Gastroesophageal sphincter (tissue), 4 donors: ENCODE measurements around the gene WFDC2. TPM values are rescaled to one million over a fixed set of nuclear protein-coding genes. Genes with fewer than 3 reads are reported as not detected.

Experiments used
- ATAC-seq: fragments of 150-250 bp; one replicate; pipeline ENCODE4 v1.9.1; 2016; ENCODE audit warnings: mild to moderate bottlenecking, moderate library complexity
- H3K27ac ChIP-seq, 4 donors: fragments of 200-600 bp; sonication (generic) in 3 of 4; 1 replicate in 3 of 4; 2 replicates in 1 of 4; pipeline ENCODE4 v1.5.1; 2016 to 2019
- H3K27me3 ChIP-seq: fragments of 200-600 bp; sonication (generic); one replicate; pipeline ENCODE4 v1.5.1; 2019
- H3K36me3 ChIP-seq, 2 donors: fragments of 200-600 bp; sonication (generic); one replicate each; pipeline ENCODE4 v1.5.1; 2019; ENCODE audit warnings: control low read depth in 1 of 2
- H3K4me1 ChIP-seq, 3 donors: fragments of 200-600 bp; sonication (generic); 1 replicate in 2 of 3; 2 replicates in 1 of 3; pipeline ENCODE4 v1.5.1; 2016 to 2019; ENCODE audit warnings: control low read depth in 2 of 3
- H3K4me3 ChIP-seq, 2 donors: fragments of 200-600 bp; sonication (generic); one replicate each; pipeline ENCODE4 v1.5.1; 2019; ENCODE audit warnings: mild to moderate bottlenecking in 1 of 2, moderate library complexity in 1 of 2
- H3K9me3 ChIP-seq, 3 donors: fragments of 200-600 bp; sonication (generic); one replicate each; pipeline ENCODE4 v1.5.1; 2017 to 2019; ENCODE audit warnings: control low read depth in 2 of 3
- EP300 ChIP-seq: sonication (generic); formaldehyde crosslinking; IDR thresholded peaks from one replicate; pipeline ENCODE4 v1.6.1; 2017; ENCODE audit warnings: antibody characterized with exemption, mild to moderate bottlenecking
- POLR2A ChIP-seq, 2 donors: fragments of 450-650 bp; IDR thresholded peaks; one replicate each; pipeline ENCODE4 v1.6.1; 2017; ENCODE audit warnings: antibody characterized with exemption in 2 of 2, mild to moderate bottlenecking in 2 of 2, moderate library complexity in 1 of 2
- POLR2AphosphoS5 ChIP-seq: sonication (generic); formaldehyde crosslinking; IDR thresholded peaks from one replicate; pipeline ENCODE4 v1.6.1; 2017; ENCODE audit warnings: antibody characterized with exemption
- WGBS, 2 donors: methylation state at CpG; one replicate each; pipeline ENCODE4 v1.1.5; 2018; ENCODE audit warnings: low coverage in 1 of 2; 5-methylcytosine and 5-hydroxymethylcytosine counted together
- total RNA-seq, 4 donors: library from RNA; depleted of rRNA; stranded (reverse); fragments of >200 nt; gene quantifications; one replicate each; pipeline ENCODE4 v1.1.0, GENCODE V29; 2016
- TF ChIP-seq, protein P1 (sequence below), 4 experiments: fragments of 200-600 bp in 2 of 4; fragments of 450-650 bp in 2 of 4; sonication (generic) in 1 of 4; IDR thresholded peaks; one replicate each; pipeline ENCODE4 v1.5.1; 2017 to 2019; ENCODE audit warnings: antibody characterized with exemption in 4 of 4, mild to moderate bottlenecking in 2 of 4, moderate library complexity in 2 of 4

The WFDC2 gene
- total RNA-seq, 4 donors from 2014 or later: 7.0 to 21.9 (median 9.3) TPM; not detected in 1

DNA sequence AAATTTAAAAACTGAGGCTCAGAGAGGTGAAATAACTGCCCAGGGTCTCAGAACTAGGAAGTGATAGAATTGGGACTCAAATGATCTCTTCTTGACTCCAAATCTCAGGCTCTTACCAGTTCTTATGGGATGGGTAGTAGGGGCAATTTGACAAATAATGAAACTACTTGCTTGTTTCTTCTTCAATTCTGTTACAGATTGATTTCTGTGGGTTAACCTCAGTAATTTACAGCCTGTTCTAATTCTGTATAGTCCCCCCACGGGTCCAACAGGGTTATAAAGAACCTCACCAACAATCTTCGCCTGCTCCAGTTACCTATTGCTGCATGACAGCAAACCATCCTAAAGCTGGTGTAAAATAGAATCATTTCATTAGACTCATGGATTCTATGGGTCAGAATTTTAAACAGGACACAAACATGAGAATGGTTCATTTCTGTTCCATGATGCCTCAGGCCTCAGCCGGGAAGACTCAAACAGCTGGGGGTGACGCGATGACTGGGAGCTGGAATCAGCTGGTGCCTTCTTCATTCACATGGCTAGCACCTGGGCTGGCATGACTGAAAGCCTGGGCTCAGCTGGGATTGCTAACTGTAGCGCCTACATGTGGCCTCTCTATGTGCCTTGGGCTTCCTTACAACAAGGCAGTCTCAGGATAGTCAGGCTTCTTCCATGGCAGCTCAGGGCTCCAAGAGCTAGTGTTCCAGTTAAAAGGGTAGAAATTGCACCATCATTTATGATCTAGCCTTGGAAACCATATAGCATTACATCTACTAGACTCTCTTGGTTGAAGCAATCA lies 6.6 kb upstream of the WFDC2 start:
- WGBS, 2 donors: 67 to 81% methylated on average over 1 to 5 of the region's 6 CpGs
- Histone ChIP-seq H3K4me3 (no peak overlapping the region), H3K27me3 (peaks cover 13% of the 10 kb centered on the region), H3K9me3 (no peaks in the 10 kb centered on the region), H3K4me1 (no peaks in the 10 kb centered on the region), H3K36me3 (no peaks in the 10 kb centered on the region), H3K27ac (no peak overlapping the region)
- TF ChIP-seq, protein P1, sequence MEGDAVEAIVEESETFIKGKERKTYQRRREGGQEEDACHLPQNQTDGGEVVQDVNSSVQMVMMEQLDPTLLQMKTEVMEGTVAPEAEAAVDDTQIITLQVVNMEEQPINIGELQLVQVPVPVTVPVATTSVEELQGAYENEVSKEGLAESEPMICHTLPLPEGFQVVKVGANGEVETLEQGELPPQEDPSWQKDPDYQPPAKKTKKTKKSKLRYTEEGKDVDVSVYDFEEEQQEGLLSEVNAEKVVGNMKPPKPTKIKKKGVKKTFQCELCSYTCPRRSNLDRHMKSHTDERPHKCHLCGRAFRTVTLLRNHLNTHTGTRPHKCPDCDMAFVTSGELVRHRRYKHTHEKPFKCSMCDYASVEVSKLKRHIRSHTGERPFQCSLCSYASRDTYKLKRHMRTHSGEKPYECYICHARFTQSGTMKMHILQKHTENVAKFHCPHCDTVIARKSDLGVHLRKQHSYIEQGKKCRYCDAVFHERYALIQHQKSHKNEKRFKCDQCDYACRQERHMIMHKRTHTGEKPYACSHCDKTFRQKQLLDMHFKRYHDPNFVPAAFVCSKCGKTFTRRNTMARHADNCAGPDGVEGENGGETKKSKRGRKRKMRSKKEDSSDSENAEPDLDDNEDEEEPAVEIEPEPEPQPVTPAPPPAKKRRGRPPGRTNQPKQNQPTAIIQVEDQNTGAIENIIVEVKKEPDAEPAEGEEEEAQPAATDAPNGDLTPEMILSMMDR (IDR thresholded peaks at IDR 0.05): no peak
- TF ChIP-seq POLR2AphosphoS5 (no peak), POLR2A (IDR thresholded peaks at IDR 0.05) (no peak), EP300 (no peak)
- no peak for ATAC-seq

DNA sequence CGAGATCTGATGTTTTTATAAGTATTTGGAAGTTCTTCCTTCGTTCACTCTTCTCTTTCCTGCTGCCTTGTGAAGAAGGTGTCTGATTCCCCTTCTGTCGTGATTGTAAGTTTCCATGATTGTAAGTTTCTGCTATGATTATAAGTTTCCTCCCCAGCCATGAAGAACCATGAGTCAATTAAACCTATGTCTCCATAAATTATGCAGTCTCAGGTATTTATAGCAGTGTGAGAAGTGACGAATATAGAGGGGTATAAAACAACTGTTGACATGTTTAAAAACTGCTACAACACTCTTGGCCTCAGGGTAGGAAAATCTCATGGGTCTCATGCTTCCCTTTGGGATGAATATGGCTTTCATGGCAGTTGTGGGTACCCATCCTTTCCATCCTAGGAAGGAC lies 5.8 kb upstream of the WFDC2 start:
- Histone ChIP-seq H3K4me1 (no peaks in the 10 kb centered on the region), H3K9me3 (no peaks in the 10 kb centered on the region), H3K36me3 (no peaks in the 10 kb centered on the region), H3K4me3 (no peak overlapping the region), H3K27me3 (peaks cover 14% of the 10 kb centered on the region), H3K27ac (no peak overlapping the region)
- WGBS, 2 donors: 78 to 86% methylated on average over 4 of the region's 4 CpGs
- ATAC-seq: no peak
- no peak for TF ChIP-seq POLR2A (IDR thresholded peaks at IDR 0.05)
- TF ChIP-seq EP300: no peak
- TF ChIP-seq, protein P1 (IDR thresholded peaks at IDR 0.05): no peak
- TF ChIP-seq POLR2AphosphoS5: no peak

DNA sequence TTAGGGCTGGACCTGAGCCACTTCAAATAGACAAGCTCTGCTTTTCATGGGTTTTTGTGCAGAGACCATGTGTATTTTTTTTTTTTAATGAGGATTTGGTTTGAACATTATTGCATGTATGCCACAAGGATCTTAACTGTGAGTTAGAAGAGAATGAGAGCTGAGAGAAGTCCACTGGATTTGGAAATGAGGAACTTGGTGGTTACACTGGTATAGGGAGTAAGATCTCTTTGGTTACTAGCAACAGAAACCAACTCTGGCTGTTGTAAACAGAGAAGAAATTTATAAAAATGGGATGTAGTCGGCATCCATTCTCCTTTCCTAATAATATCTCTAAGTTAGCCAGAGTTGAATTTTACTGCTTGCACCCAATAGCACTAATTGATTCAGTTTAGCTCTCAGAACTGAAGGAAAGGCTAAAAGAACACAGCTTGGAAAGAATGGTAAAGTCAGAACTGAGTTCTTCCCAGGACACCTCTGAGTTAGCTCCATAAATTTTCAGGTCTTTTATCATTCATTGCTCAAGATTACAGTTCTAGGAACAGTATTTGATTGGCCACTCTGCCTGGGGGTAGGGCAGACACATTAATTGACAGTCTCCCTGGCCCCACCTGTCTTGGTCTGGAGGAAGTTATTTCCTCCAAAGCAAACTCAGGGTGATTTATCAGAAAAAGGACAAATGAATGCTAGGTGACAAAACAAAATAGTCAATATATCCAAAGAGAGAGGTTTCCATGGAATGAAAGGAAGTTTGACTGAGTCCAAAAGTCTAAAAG lies 3.9 kb upstream of the WFDC2 start:
- H3K4me3 ChIP-seq: no peak overlapping the region
- TF ChIP-seq POLR2AphosphoS5 (no peak), POLR2A (IDR thresholded peaks at IDR 0.05) (no peak), EP300 (no peak)
- TF ChIP-seq, protein P1 (IDR thresholded peaks at IDR 0.05): no peak
- peaks cover 34% of the 10 kb centered on the region for H3K27me3 ChIP-seq
- H3K4me1 ChIP-seq: peaks cover 0 to 19% (median 10%) of the 10 kb centered on the region in 3 donors
- WGBS, 2 donors: 33 to 64% methylated on average over 1 of the region's 1 CpG
- ATAC-seq: no peak
- no peak overlapping the region for H3K27ac ChIP-seq
- H3K9me3 ChIP-seq: no peaks in the 10 kb centered on the region
- H3K36me3 ChIP-seq: no peaks in the 10 kb centered on the region

DNA sequence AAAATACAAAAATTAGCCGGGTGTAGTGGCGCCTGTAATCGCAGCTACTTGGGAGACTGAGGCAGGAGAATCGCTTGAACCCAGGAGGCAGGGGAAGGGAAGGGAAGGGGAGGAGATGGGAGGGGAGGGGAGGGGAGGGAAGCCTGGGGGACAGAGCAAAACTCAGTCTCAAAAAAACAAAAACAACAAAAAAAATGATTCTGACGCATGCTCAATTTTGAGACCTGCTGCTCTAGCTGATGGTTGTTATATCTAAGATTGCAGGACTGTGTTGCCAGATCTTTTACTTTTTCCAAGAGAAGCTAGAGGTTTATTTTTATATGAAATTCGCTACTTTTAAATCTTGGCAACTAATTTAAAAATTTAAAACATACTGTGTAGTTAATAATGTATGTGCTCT lies 2.4 kb upstream of the WFDC2 start:
- H3K27me3 ChIP-seq: peaks cover 46% of the 10 kb centered on the region
- no peak overlapping the region for H3K27ac ChIP-seq
- no peaks in the 10 kb centered on the region for H3K9me3 ChIP-seq
- peaks cover 0 to 27% (median 14%) of the 10 kb centered on the region in 3 donors for H3K4me1 ChIP-seq
- no peaks in the 10 kb centered on the region for H3K36me3 ChIP-seq
- WGBS, 2 donors: 78 to 90% methylated on average over 2 to 4 of the region's 6 CpGs
- no peak for ATAC-seq
- no peak overlapping the region for H3K4me3 ChIP-seq
- TF ChIP-seq, protein P1 (IDR thresholded peaks at IDR 0.05): no peak
